ENCODE measurements around the gene IL1RAPL1.

The IL1RAPL1 gene

DNA sequence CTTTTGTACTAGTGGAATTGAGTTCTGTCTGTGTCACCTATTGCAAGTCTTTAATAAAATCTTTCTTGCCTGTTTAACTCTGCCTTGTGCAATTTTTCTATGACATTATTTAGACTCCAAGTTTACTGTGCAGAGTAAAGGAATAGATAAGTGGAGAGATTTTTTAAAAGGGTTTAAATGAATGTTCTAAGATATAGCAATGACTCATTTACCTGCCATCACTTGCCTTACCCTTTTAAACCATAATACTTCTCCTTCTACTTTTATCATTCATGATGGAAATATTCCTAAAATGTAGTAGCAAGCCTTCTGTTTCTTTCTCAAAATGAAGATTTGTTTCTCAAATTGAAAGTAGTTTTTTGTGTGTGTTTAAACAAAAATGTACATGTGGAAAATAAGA, 845.3 kb downstream of the IL1RAPL1 start:
- no peak overlapping the region for H3K9ac ChIP-seq (ENCODE audit: low read depth, low read length)
- ATAC-seq (ENCODE audit: insufficient read depth, low read depth), result no peak

GRCh38 chrX:29434939-29435338, 847.7 kb downstream of the IL1RAPL1 start:
- Histone ChIP-seq H3K9me3 (ENCODE audit: insufficient read depth, low read length, severe bottlenecking) (no peaks in the 10 kb centered on the region), H3K9ac (ENCODE audit: low read depth, low read length) (no peak overlapping the region), H3K79me2 (ENCODE audit: insufficient read depth, low read length) (no peaks in the 10 kb centered on the region), H4K20me1 (ENCODE audit: insufficient read depth, low read length) (no peaks in the 10 kb centered on the region), H3K4me3 (ENCODE audit: low read depth in 1 of 2, low read length in 2 of 2) (no peak overlapping the region), H3K36me3 (ENCODE audit: insufficient read depth, low read length) (no peaks in the 10 kb centered on the region), H2AFZ (ENCODE audit: low read depth, low read length) (no peak overlapping the region), H3K27me3 (ENCODE audit: insufficient read depth, low read length, poor library complexity) (no peaks in the 10 kb centered on the region), H3K27ac (ENCODE audit: low read length) (no peak overlapping the region), H3K4me2 (ENCODE audit: insufficient read depth, low read length) (no peak overlapping the region), H3K4me1 (ENCODE audit: insufficient read depth, low read length) (no peaks in the 10 kb centered on the region)
- no peak for DNase-seq
- TF ChIP-seq, protein P1, sequence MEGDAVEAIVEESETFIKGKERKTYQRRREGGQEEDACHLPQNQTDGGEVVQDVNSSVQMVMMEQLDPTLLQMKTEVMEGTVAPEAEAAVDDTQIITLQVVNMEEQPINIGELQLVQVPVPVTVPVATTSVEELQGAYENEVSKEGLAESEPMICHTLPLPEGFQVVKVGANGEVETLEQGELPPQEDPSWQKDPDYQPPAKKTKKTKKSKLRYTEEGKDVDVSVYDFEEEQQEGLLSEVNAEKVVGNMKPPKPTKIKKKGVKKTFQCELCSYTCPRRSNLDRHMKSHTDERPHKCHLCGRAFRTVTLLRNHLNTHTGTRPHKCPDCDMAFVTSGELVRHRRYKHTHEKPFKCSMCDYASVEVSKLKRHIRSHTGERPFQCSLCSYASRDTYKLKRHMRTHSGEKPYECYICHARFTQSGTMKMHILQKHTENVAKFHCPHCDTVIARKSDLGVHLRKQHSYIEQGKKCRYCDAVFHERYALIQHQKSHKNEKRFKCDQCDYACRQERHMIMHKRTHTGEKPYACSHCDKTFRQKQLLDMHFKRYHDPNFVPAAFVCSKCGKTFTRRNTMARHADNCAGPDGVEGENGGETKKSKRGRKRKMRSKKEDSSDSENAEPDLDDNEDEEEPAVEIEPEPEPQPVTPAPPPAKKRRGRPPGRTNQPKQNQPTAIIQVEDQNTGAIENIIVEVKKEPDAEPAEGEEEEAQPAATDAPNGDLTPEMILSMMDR (IDR thresholded peaks at IDR 0.05; ENCODE audit: borderline replicate concordance, extremely low read depth, low read length, poor library complexity, severe bottlenecking), result no peak
- no peak for TF ChIP-seq EZH2 (IDR thresholded peaks at IDR 0.05; ENCODE audit: borderline replicate concordance, low read depth, low read length, severe bottlenecking)
- no peak for ATAC-seq (ENCODE audit: insufficient read depth, low read depth)

More for the DNA sequence above, 845.3 kb downstream of the IL1RAPL1 start:
- Histone ChIP-seq H3K4me1 (ENCODE audit: insufficient read depth, low read length) (no peaks in the 10 kb centered on the region), H4K20me1 (ENCODE audit: insufficient read depth, low read length) (no peaks in the 10 kb centered on the region), H3K4me3 (ENCODE audit: low read depth in 1 of 2, low read length in 2 of 2) (no peak overlapping the region), H3K27ac (ENCODE audit: low read length) (no peak overlapping the region), H3K36me3 (ENCODE audit: insufficient read depth, low read length) (no peaks in the 10 kb centered on the region), H3K9me3 (ENCODE audit: insufficient read depth, low read length, severe bottlenecking) (no peaks in the 10 kb centered on the region), H3K4me2 (ENCODE audit: insufficient read depth, low read length) (no peak overlapping the region), H2AFZ (ENCODE audit: low read depth, low read length) (no peak overlapping the region), H3K79me2 (ENCODE audit: insufficient read depth, low read length) (no peaks in the 10 kb centered on the region), H3K27me3 (ENCODE audit: insufficient read depth, low read length, poor library complexity) (no peaks in the 10 kb centered on the region)
- DNase-seq, result no peak
- TF ChIP-seq EZH2 (IDR thresholded peaks at IDR 0.05; ENCODE audit: borderline replicate concordance, low read depth, low read length, severe bottlenecking), result no peak
- TF ChIP-seq, protein P1 (IDR thresholded peaks at IDR 0.05; ENCODE audit: borderline replicate concordance, extremely low read depth, low read length, poor library complexity, severe bottlenecking), result no peak

DNA sequence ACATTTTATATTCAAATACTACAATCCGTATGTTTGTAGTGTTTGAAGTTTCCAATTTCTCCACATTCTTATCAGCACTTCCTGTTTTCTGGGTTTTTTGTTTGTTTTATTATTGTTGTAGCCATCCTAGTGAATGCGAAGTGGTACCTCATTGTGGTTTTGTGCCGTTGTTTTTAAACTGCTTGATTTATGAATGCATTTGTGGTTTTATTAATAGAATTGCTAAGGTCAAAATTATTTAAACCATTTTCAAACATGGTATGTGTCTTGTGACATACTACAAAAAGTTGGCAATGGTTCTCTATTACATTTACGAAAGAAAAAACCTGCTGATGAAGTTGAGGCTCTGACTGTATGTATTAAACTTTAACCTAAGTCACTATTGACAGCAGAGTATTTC, 848.1 kb downstream of the IL1RAPL1 start:
- DNase-seq (no peak), ATAC-seq (ENCODE audit: insufficient read depth, low read depth) (no peak)
- H4K20me1 ChIP-seq (ENCODE audit: insufficient read depth, low read length), result no peaks in the 10 kb centered on the region
- no peaks in the 10 kb centered on the region for H3K79me2 ChIP-seq (ENCODE audit: insufficient read depth, low read length)
- H3K4me1 ChIP-seq (ENCODE audit: insufficient read depth, low read length), result no peaks in the 10 kb centered on the region
- H3K9ac ChIP-seq (ENCODE audit: low read depth, low read length), result no peak overlapping the region
- TF ChIP-seq EZH2 (IDR thresholded peaks at IDR 0.05; ENCODE audit: borderline replicate concordance, low read depth, low read length, severe bottlenecking), result no peak
- TF ChIP-seq, protein P1 (IDR thresholded peaks at IDR 0.05; ENCODE audit: borderline replicate concordance, extremely low read depth, low read length, poor library complexity, severe bottlenecking), result no peak
- no peaks in the 10 kb centered on the region for H3K27me3 ChIP-seq (ENCODE audit: insufficient read depth, low read length, poor library complexity)
- no peaks in the 10 kb centered on the region for H3K36me3 ChIP-seq (ENCODE audit: insufficient read depth, low read length)
- no peak overlapping the region for H2AFZ ChIP-seq (ENCODE audit: low read depth, low read length)
- H3K9me3 ChIP-seq (ENCODE audit: insufficient read depth, low read length, severe bottlenecking), result no peaks in the 10 kb centered on the region
- H3K4me2 ChIP-seq (ENCODE audit: insufficient read depth, low read length), result no peak overlapping the region
- H3K4me3 ChIP-seq (ENCODE audit: low read depth in 1 of 2, low read length in 2 of 2), result no peak overlapping the region
- no peak overlapping the region for H3K27ac ChIP-seq (ENCODE audit: low read length)

DNA sequence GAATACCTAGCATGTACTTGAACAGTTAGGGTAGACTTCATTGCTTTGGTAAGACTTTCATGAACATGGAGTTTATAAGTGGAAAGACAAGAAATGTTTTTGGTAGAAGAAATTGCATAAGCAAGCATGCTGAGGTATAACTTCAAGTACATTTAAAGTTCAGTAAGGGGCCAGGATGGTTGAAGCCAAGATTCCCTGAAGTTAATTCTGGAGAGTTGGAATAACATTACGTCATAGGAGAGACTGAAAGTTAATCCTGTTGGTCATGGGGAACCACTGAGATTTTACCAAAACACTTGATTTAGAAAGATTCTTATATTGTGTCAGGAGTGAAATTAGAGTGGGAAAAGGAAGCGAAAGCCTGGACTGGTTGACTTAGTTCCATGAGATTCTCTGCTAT, 860.6 kb downstream of the IL1RAPL1 start:
- no peaks in the 10 kb centered on the region for H3K9me3 ChIP-seq (ENCODE audit: insufficient read depth, low read length, severe bottlenecking)
- ATAC-seq (ENCODE audit: insufficient read depth, low read depth), result no peak
- H3K4me3 ChIP-seq (ENCODE audit: low read depth in 1 of 2, low read length in 2 of 2), result no peak overlapping the region
- no peak overlapping the region for H2AFZ ChIP-seq (ENCODE audit: low read depth, low read length)
- H3K9ac ChIP-seq (ENCODE audit: low read depth, low read length), result no peak overlapping the region
- no peaks in the 10 kb centered on the region for H4K20me1 ChIP-seq (ENCODE audit: insufficient read depth, low read length)
- H3K27me3 ChIP-seq (ENCODE audit: insufficient read depth, low read length, poor library complexity), result no peaks in the 10 kb centered on the region
- no peaks in the 10 kb centered on the region for H3K4me1 ChIP-seq (ENCODE audit: insufficient read depth, low read length)
- H3K4me2 ChIP-seq (ENCODE audit: insufficient read depth, low read length), result no peak overlapping the region
- no peaks in the 10 kb centered on the region for H3K79me2 ChIP-seq (ENCODE audit: insufficient read depth, low read length)
- TF ChIP-seq, protein P1 (IDR thresholded peaks at IDR 0.05; ENCODE audit: borderline replicate concordance, extremely low read depth, low read length, poor library complexity, severe bottlenecking), result no peak
- TF ChIP-seq EZH2 (IDR thresholded peaks at IDR 0.05; ENCODE audit: borderline replicate concordance, low read depth, low read length, severe bottlenecking), result no peak
- DNase-seq, result no peak
- no peaks in the 10 kb centered on the region for H3K36me3 ChIP-seq (ENCODE audit: insufficient read depth, low read length)
- H3K27ac ChIP-seq (ENCODE audit: low read length), result no peak overlapping the region

Measured in DND-41 (cell line).